Measurements from ENCODE around the gene B9D1.

DNA sequence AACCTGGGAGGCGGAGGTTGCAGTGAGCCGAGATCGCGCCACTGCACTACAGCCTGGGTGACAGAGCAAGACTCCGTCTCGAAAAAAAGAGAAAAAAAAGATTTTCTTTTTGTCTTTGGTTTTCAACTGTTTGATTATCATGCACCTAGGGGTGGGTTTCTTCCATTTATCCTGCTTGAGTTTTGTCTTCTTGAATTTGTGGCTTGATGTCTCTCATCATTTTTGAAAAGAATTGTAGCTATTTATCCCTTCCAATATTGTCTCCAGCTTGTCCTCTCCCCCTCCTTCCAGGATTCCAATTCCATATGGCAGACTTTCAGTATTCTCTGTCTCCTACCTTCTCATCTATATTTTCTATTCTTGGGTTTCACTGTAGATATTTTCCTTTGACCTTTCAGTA, 7.8 kb downstream of the B9D1 start:
- TF ChIP-seq, protein P1, sequence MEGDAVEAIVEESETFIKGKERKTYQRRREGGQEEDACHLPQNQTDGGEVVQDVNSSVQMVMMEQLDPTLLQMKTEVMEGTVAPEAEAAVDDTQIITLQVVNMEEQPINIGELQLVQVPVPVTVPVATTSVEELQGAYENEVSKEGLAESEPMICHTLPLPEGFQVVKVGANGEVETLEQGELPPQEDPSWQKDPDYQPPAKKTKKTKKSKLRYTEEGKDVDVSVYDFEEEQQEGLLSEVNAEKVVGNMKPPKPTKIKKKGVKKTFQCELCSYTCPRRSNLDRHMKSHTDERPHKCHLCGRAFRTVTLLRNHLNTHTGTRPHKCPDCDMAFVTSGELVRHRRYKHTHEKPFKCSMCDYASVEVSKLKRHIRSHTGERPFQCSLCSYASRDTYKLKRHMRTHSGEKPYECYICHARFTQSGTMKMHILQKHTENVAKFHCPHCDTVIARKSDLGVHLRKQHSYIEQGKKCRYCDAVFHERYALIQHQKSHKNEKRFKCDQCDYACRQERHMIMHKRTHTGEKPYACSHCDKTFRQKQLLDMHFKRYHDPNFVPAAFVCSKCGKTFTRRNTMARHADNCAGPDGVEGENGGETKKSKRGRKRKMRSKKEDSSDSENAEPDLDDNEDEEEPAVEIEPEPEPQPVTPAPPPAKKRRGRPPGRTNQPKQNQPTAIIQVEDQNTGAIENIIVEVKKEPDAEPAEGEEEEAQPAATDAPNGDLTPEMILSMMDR (IDR thresholded peaks at IDR 0.05 in 4 of 5, conservative IDR thresholded peaks at IDR 0.05 in 1 of 5) = no peak
- TF ChIP-seq POLR2A (IDR thresholded peaks at IDR 0.05) = no peak
